ENCODE results near the gene TNFRSF25. TPM values are rescaled to one million over a fixed set of nuclear protein-coding genes. Genes with fewer than 3 reads are reported as not detected.

Gene TNFRSF25
- total RNA-seq, 1 donor from 2014 or later: 27.9 TPM

DNA sequence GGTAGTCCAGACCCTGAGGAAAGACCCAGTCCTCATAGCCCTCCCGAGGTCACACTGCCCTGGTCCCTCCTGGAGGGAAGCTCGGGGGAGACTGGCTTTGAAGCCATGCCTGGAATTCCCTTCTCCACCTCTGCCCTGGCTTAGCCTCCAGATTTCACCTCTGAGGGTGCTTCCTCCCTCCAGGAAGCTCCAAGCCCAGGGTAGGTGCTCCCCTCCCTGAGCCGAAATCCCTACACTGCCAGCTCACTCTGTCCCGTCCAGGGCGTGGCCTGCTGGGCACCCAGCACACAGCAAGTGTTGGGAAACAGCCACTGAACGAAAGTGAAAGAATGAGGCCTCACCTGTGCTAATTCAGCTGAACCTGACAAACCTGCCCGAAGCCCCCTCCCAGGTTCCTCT lies 6.0 kb upstream of the TNFRSF25 start:
- no peak for DNase-seq (ENCODE audit: extremely low spot score, unreplicated experiment)
- Mint-ChIP-seq H3K36me3 (ENCODE audit: unreplicated experiment) (peaks cover 18% of the 10 kb centered on the region), H3K27me3 (ENCODE audit: unreplicated experiment) (no peaks in the 10 kb centered on the region), H3K27ac (ENCODE audit: unreplicated experiment) (no peak overlapping the region), H3K9me3 (ENCODE audit: unreplicated experiment) (no peaks in the 10 kb centered on the region), H3K4me1 (ENCODE audit: unreplicated experiment) (no peaks in the 10 kb centered on the region), H3K4me3 (ENCODE audit: unreplicated experiment) (no peak overlapping the region)
- TF ChIP-seq, protein P1, sequence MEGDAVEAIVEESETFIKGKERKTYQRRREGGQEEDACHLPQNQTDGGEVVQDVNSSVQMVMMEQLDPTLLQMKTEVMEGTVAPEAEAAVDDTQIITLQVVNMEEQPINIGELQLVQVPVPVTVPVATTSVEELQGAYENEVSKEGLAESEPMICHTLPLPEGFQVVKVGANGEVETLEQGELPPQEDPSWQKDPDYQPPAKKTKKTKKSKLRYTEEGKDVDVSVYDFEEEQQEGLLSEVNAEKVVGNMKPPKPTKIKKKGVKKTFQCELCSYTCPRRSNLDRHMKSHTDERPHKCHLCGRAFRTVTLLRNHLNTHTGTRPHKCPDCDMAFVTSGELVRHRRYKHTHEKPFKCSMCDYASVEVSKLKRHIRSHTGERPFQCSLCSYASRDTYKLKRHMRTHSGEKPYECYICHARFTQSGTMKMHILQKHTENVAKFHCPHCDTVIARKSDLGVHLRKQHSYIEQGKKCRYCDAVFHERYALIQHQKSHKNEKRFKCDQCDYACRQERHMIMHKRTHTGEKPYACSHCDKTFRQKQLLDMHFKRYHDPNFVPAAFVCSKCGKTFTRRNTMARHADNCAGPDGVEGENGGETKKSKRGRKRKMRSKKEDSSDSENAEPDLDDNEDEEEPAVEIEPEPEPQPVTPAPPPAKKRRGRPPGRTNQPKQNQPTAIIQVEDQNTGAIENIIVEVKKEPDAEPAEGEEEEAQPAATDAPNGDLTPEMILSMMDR (IDR thresholded peaks at IDR 0.05): no peak

DNA sequence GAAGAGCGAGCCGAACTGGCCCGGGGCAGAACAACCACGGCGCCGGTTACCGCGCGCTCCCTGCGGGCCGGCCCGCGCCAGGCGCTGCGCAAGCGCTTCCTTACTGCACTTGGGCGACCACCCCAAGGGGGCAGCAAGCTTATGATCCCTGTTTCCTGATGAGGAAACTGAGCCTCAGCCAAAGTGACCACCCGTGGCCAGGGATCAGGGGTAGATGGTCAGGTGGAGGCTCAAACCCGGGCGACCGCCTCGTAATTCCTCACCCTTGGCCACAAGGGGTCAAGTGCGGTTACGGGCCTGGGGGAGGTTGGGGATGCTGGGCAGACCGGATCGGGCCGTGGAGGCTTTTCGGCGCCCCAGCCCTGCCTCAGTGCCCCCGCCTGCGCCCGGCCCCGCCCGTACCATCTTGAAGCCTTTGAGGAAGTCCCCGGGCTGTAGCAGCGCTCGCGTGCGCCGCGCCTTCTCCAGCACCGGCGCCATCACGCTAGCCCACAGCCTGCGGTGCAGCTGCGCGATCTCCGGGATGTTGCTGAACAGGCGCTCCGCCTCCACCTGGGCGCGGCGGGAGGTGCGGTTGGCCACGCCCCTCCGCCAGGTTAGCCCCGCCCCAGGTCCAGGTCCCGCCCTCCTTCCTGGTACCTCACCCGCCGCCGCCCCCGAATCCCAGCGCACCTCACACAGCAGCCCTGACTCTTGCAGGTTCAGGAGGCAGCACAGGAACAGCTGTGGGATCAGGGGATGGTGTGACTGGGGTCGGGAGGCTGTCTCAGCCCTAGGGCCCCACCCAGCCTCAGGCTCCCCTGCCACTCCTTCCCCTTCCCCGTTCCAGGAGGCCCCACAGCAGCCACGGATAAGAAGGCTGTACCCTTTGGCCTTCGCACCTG lies 5.4 kb upstream of the TNFRSF25 start:
- H3K9me3 Mint-ChIP-seq (ENCODE audit: unreplicated experiment): no peaks in the 10 kb centered on the region
- no peak overlapping the region for H3K4me3 Mint-ChIP-seq (ENCODE audit: unreplicated experiment)
- H3K4me1 Mint-ChIP-seq (ENCODE audit: unreplicated experiment): no peaks in the 10 kb centered on the region
- H3K27me3 Mint-ChIP-seq (ENCODE audit: unreplicated experiment): no peaks in the 10 kb centered on the region
- H3K27ac Mint-ChIP-seq (ENCODE audit: unreplicated experiment): no peak overlapping the region
- H3K36me3 Mint-ChIP-seq (ENCODE audit: unreplicated experiment): peaks cover 18% of the 10 kb centered on the region
- TF ChIP-seq, protein P1 (IDR thresholded peaks at IDR 0.05): no peak
- no peak for DNase-seq (ENCODE audit: extremely low spot score, unreplicated experiment)

DNA sequence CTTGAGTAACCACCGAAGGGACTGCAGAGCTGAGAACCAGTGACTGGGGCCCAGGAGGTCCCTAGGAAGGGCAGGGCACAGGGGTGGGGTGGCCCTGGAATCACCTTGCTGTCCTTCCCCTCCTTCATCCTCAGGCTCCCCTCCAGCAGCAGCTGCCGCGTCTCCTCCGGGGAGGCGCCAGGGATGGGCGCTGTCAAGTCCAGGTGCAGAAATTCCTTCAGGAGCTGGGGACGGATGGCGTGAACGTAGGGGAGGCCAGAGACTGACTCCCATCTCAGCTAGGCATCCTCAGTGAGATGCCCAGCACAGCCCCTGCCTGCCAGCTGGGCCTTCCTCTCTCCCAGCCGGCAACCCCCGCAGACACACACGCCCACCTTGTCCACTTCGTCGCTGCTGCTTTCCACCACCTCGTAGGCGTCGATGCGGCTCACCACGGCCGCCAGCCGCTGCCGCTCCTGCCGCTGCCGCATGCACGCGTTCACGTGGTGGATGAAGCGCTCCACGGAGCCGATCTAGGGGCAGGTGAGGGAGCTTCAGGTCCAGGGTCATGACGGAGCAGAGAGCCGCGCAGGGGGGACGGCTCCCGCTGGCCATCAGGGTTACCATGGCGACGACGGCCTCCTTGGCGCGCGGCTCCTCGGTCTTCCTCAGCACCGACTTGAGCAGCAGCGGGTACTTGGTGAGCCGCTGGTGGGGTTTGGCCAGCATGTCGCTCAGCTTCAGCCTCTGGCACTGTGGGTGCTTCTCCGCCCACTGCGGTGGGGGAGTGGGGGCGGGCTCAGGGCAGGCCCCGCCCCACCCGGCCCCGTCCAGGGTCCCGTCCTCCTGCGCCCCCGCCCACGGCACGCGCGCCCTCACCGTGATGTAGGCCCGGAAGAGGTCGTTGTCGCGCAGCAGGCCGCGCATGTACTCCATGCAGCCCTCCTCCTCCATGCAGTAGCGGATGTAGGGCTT lies 4.4 kb upstream of the TNFRSF25 start:
- no peak for DNase-seq (ENCODE audit: extremely low spot score, unreplicated experiment)
- Mint-ChIP-seq H3K4me3 (ENCODE audit: unreplicated experiment) (no peak overlapping the region), H3K9me3 (ENCODE audit: unreplicated experiment) (no peaks in the 10 kb centered on the region), H3K27me3 (ENCODE audit: unreplicated experiment) (no peaks in the 10 kb centered on the region), H3K36me3 (ENCODE audit: unreplicated experiment) (peaks cover 18% of the 10 kb centered on the region), H3K27ac (ENCODE audit: unreplicated experiment) (no peak overlapping the region), H3K4me1 (ENCODE audit: unreplicated experiment) (no peaks in the 10 kb centered on the region)
- TF ChIP-seq, protein P1 (IDR thresholded peaks at IDR 0.05): no peak

DNA sequence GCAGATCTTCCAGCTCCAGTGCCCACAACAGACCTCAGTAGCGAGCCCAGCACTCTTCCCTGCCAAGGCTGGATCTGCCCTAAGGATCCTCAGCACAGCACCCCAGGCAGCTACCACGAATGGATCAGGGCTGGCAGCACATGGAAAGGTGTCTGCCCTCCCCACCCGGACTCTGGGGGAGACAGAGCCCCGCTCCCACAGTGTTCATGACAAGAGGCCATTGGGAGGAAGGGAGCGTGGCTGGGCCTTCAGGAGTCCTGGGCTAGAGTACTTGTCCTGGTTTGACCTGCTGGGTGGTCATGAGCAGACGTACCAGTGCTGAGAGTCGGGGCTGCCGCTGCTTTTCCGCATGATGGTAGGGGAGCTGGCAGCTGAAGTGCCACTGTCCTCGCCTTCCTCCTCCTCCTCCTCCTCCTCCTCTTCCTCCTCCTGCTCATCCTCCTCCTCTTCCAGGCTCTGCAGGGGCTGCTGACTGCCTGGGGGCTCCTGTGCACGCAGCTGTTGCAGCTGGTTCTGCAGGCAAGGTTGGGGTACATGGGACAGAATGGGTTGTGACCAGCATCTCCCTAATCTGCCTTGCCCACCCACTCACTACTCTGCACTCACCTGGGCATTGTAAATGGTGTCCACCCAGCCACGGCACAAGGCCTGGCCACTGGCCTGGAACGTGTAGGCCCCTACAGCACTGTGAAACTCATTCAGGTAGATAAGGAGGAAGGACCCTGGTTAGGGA lies 2.9 kb upstream of the TNFRSF25 start:
- no peak for DNase-seq (ENCODE audit: extremely low spot score, unreplicated experiment)
- H3K27ac Mint-ChIP-seq (ENCODE audit: unreplicated experiment): no peak overlapping the region
- no peak overlapping the region for H3K4me3 Mint-ChIP-seq (ENCODE audit: unreplicated experiment)
- H3K27me3 Mint-ChIP-seq (ENCODE audit: unreplicated experiment): no peaks in the 10 kb centered on the region
- H3K4me1 Mint-ChIP-seq (ENCODE audit: unreplicated experiment): no peaks in the 10 kb centered on the region
- TF ChIP-seq, protein P1 (IDR thresholded peaks at IDR 0.05): no peak
- H3K9me3 Mint-ChIP-seq (ENCODE audit: unreplicated experiment): no peaks in the 10 kb centered on the region
- H3K36me3 Mint-ChIP-seq (ENCODE audit: unreplicated experiment): peaks cover 19% of the 10 kb centered on the region
